ENCODE data around the gene U2AF2.

GRCh38 chr19:55656552-55656951 lies 1.7 kb downstream of the U2AF2 start:
- TF ChIP-seq CTCF (IDR thresholded peaks at IDR 0.05; ENCODE audit: insufficient read depth, low read depth, low read length): no peak
- TF ChIP-seq EZH2 (IDR thresholded peaks at IDR 0.05; ENCODE audit: insufficient read depth, low read length): no peak

All from astrocyte (in vitro differentiated cells and primary cell).